Smooth muscle cell (in vitro differentiated cells): Measurements from ENCODE around the gene ADCY9. TPM values are rescaled to one million over a fixed set of nuclear protein-coding genes. Genes with fewer than 3 reads are reported as not detected.

Experiments used
- DNase-seq: peaks from one replicate; lab custom pipeline; 2025; ENCODE audit not compliant: unreplicated experiment; lab: John Stamatoyannopoulos, UW
- H2AFZ ChIP-seq: fragments of 200-600 bp; sonication (generic); 2 replicates; pipeline ENCODE4 v1.6.0; 2016; ENCODE audit warnings: antibody characterized with exemption, low read depth, mild to moderate bottlenecking
- H3F3A ChIP-seq: fragments of 200-600 bp; sonication (generic); 2 replicates; pipeline ENCODE4 v1.6.0; 2017; ENCODE audit warnings: antibody characterized with exemption, low read depth
- H3K27ac ChIP-seq: fragments of 200-600 bp; sonication (generic); 2 replicates; pipeline ENCODE4 v1.5.1; 2016; ENCODE audit warnings: low read depth, mild to moderate bottlenecking
- H3K27me3 ChIP-seq: fragments of 200-600 bp; sonication (generic); 2 replicates; pipeline ENCODE4 v1.6.1; 2016; ENCODE audit warnings: low read depth, mild to moderate bottlenecking
- H3K36me3 ChIP-seq: fragments of 200-600 bp; sonication (generic); 2 replicates; pipeline ENCODE4 v1.5.1; 2016; ENCODE audit warnings: low read depth
- H3K4me1 ChIP-seq: fragments of 200-600 bp; sonication (generic); 2 replicates; pipeline ENCODE4 v1.5.1; 2016; ENCODE audit warnings: low read depth
- H3K4me2 ChIP-seq: fragments of 200-600 bp; sonication (generic); 2 replicates; pipeline ENCODE4 v1.6.0; 2016; ENCODE audit warnings: mild to moderate bottlenecking
- H3K4me3 ChIP-seq: fragments of 200-600 bp; sonication (generic); 2 replicates; pipeline ENCODE4 v1.5.1; 2016; ENCODE audit warnings: mild to moderate bottlenecking
- H3K79me2 ChIP-seq: fragments of 200-600 bp; sonication (generic); 2 replicates; pipeline ENCODE4 v1.6.0; 2016; ENCODE audit warnings: low read depth, mild to moderate bottlenecking
- H3K9ac ChIP-seq: fragments of 200-600 bp; sonication (generic); 2 replicates; pipeline ENCODE4 v1.6.0; 2016; ENCODE audit warnings: low read depth
- H3K9me3 ChIP-seq: fragments of 200-600 bp; sonication (generic); replicated peaks from 2 replicates; pipeline ENCODE4 v1.5.1; 2016; ENCODE audit warnings: low read depth
- H4K20me1 ChIP-seq: fragments of 200-600 bp; sonication (generic); 2 replicates; pipeline ENCODE4 v1.6.0; 2016; ENCODE audit warnings: low read depth
- CTCF ChIP-seq: fragments of 200-600 bp; sonication (generic); IDR thresholded peaks from 2 replicates; pipeline ENCODE4 v1.5.1; 2017; ENCODE audit warnings: borderline replicate concordance, mild to moderate bottlenecking, antibody characterized with exemption; ENCODE audit not compliant: insufficient read depth, poor library complexity, severe bottlenecking
- WGBS: methylation state at CpG from one replicate; pipeline ENCODE4 v1.1.7; 2016; ENCODE audit warnings: low lambda C conversion rate; 5-methylcytosine and 5-hydroxymethylcytosine counted together
- polyA plus RNA-seq: library from polyadenylated mRNA; unstranded; fragments of >200 nt; fragmentation: Nextera tagmentation; extraction: Ambion mirVana; gene quantifications from 2 replicates; pipeline ENCODE4 v1.2.1, GENCODE V29; 2016
- total RNA-seq: library from RNA; depleted of rRNA; stranded (reverse); fragments of >200 nt; gene quantifications from 2 replicates; pipeline ENCODE4 v1.2.3, GENCODE V29; 2014

The ADCY9 gene
- total and polyA plus RNA-seq, 2 experiments from 2014 or later, result 7.2 to 8.9 TPM

GRCh38 chr16:4008116-4008515 is 108.1 kb downstream of the ADCY9 start:
- no peaks in the 10 kb centered on the region for H3K36me3 ChIP-seq
- TF ChIP-seq CTCF, result no peak
- H3K4me3 ChIP-seq, result no peak overlapping the region
- H3K4me1 ChIP-seq, result no peaks in the 10 kb centered on the region
- no peak for DNase-seq
- no peak overlapping the region for H3K4me2 ChIP-seq
- no peaks in the 10 kb centered on the region for H3K79me2 ChIP-seq
- no peak overlapping the region for H2AFZ ChIP-seq
- no peak overlapping the region for H3K9ac ChIP-seq
- no peaks in the 10 kb centered on the region for H3F3A ChIP-seq
- H3K27me3 ChIP-seq, result no peaks in the 10 kb centered on the region
- no peaks in the 10 kb centered on the region for H3K9me3 ChIP-seq
- H3K27ac ChIP-seq, result no peak overlapping the region
- no peaks in the 10 kb centered on the region for H4K20me1 ChIP-seq
- 89% methylated on average over 5 of the region's 5 CpGs for WGBS

GRCh38 chr16:4006397-4006999 is 109.7 kb downstream of the ADCY9 start:
- DNase-seq, result no peak
- no peaks in the 10 kb centered on the region for H3K4me1 ChIP-seq
- H3F3A ChIP-seq, result no peaks in the 10 kb centered on the region
- H3K9me3 ChIP-seq, result no peaks in the 10 kb centered on the region
- WGBS, result 85% methylated on average over 12 of the region's 12 CpGs
- H4K20me1 ChIP-seq, result no peaks in the 10 kb centered on the region
- H3K4me3 ChIP-seq, result no peak overlapping the region
- H3K9ac ChIP-seq, result no peak overlapping the region
- H3K4me2 ChIP-seq, result no peak overlapping the region
- no peak overlapping the region for H3K27ac ChIP-seq
- no peak for TF ChIP-seq CTCF
- H3K79me2 ChIP-seq, result no peaks in the 10 kb centered on the region
- H3K36me3 ChIP-seq, result no peaks in the 10 kb centered on the region
- H2AFZ ChIP-seq, result no peak overlapping the region
- no peaks in the 10 kb centered on the region for H3K27me3 ChIP-seq

GRCh38 chr16:4005731-4006130 is 110.5 kb downstream of the ADCY9 start:
- Histone ChIP-seq H3K27me3 (no peaks in the 10 kb centered on the region), H3K79me2 (no peaks in the 10 kb centered on the region), H2AFZ (no peak overlapping the region), H3K9me3 (no peaks in the 10 kb centered on the region), H3F3A (no peaks in the 10 kb centered on the region), H3K27ac (no peak overlapping the region), H4K20me1 (no peaks in the 10 kb centered on the region), H3K9ac (no peak overlapping the region), H3K4me2 (no peak overlapping the region), H3K4me3 (no peak overlapping the region), H3K36me3 (no peaks in the 10 kb centered on the region), H3K4me1 (no peaks in the 10 kb centered on the region)
- 88% methylated on average over 13 of the region's 13 CpGs for WGBS
- no peak for DNase-seq
- no peak for TF ChIP-seq CTCF

GRCh38 chr16:4005281-4005680 is 111.0 kb downstream of the ADCY9 start:
- Histone ChIP-seq H3K4me1 (no peaks in the 10 kb centered on the region), H2AFZ (no peak overlapping the region), H3K9ac (no peak overlapping the region), H3K36me3 (no peaks in the 10 kb centered on the region), H3K4me3 (no peak overlapping the region), H3K4me2 (no peak overlapping the region), H3K27me3 (no peaks in the 10 kb centered on the region), H3K79me2 (no peaks in the 10 kb centered on the region), H3K27ac (no peak overlapping the region), H3K9me3 (no peaks in the 10 kb centered on the region), H4K20me1 (no peaks in the 10 kb centered on the region), H3F3A (no peaks in the 10 kb centered on the region)
- no peak for TF ChIP-seq CTCF
- 79% methylated on average over 9 of the region's 9 CpGs for WGBS
- no peak for DNase-seq
